Ramos (cell line): ENCODE results near the gene CYB5D1.
"Not testable (repeated sequence)": the region's sequence is repeated elsewhere in the genome, so short reads cannot be mapped to it uniquely, and the experiment has no call there.

ENCODE experiments used
- in situ Hi-C: fragments of 300-500 bp; cut with MboI; formaldehyde crosslinking; loops from one replicate; pipeline ENCODE4 v1.14.3; 2022; ENCODE audit warnings: low sequenced_read_pairs; ENCODE audit not compliant: unreplicated experiment

CYB5D1 gene

GRCh38 chr17:7852919-7853690 lies 4.7 kb upstream of the CYB5D1 start:
- in situ Hi-C loops, result no loop called here

DNA sequence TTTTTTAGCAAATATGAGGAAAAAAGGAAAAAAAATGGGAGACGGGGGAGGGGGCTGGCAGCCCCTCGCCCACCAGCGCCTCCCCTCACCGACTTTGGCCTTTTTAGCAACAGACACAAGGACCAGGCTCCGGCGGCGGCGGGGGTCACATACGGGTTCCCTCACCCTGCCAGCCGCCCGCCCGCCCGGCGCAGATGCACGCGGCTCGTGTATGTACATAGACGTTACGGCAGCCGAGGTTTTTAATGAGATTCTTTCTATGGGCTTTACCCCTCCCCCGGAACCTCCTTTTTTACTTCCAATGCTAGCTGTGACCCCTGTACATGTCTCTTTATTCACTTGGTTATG lies 4.1 kb upstream of the CYB5D1 start:
- in situ Hi-C loops, result no loop called here

DNA sequence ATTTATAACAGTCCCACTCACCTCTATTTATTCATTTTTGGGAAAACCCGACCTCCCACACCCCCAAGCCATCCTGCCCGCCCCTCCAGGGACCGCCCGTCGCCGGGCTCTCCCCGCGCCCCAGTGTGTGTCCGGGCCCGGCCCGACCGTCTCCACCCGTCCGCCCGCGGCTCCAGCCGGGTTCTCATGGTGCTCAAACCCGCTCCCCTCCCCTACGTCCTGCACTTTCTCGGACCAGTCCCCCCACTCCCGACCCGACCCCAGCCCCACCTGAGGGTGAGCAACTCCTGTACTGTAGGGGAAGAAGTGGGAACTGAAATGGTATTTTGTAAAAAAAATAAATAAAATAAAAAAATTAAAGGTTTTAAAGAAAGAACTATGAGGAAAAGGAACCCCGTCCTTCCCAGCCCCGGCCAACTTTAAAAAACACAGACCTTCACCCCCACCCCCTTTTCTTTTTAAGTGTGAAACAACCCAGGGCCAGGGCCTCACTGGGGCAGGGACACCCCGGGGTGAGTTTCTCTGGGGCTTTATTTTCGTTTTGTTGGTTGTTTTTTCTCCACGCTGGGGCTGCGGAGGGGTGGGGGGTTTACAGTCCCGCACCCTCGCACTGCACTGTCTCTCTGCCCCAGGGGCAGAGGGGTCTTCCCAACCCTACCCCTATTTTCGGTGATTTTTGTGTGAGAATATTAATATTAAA lies 3.6 kb upstream of the CYB5D1 start:
- in situ Hi-C loops, result no loop called here

GRCh38 chr17:7854851-7855659 lies 2.7 kb upstream of the CYB5D1 start, which contains the start of gene TMEM88:
TSS of gene TMEM88 (plus strand) at chr17:7855066. CDS start at chr17:7855075, 9 bp downstream.
- in situ Hi-C loops, result no loop called here

GRCh38 chr17:7855660-7856010 lies 2.2 kb upstream of the CYB5D1 start:
- in situ Hi-C loops, result no loop called here

- in situ Hi-C loops, result no loop called here
Observed at GRCh38 chr17:7856011-7856810, 1.6 kb upstream of the CYB5D1 start.

GRCh38 chr17:7856811-7857712 lies 741 bp upstream of the CYB5D1 start, which contains the start of gene NAA38:
TSS of gene NAA38 (minus strand) at chr17:7857559. CDS start at chr17:7857463, 96 bp downstream.
- in situ Hi-C loops, result no loop called here

- in situ Hi-C loops, result no loop called here
Observed at GRCh38 chr17:7858522-7858810, 663 bp downstream of the CYB5D1 start.

GRCh38 chr17:7859028-7859427 lies 1.2 kb downstream of the CYB5D1 start:
- in situ Hi-C loops, result no loop called here

GRCh38 chr17:7862692-7863437 lies 5.1 kb downstream of the CYB5D1 start:
- in situ Hi-C loops, result no loop called here

DNA sequence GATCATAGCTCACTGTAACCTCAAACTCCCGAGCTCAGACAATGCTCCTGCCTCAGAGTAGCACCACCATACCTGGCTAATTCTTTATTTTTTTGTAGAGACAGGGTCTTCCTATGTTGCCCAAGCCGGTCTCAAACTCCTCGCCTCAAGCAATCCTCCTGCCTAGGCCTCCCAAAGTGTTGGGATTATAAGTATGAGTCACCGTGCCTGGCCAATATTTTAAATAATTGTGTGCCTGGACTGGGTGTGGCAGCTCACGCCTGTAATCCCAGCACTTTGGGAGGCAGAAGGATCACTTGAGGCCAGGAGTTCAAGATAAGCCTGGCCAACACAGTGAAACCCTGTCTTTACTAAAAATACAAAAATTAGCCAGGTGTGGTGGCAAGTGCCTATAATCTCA lies 6.6 kb downstream of the CYB5D1 start:
- in situ Hi-C loops, result not testable (repeated sequence)

GRCh38 chr17:7864995-7865650 lies 7.3 kb downstream of the CYB5D1 start:
- in situ Hi-C loops, result no loop called here

DNA sequence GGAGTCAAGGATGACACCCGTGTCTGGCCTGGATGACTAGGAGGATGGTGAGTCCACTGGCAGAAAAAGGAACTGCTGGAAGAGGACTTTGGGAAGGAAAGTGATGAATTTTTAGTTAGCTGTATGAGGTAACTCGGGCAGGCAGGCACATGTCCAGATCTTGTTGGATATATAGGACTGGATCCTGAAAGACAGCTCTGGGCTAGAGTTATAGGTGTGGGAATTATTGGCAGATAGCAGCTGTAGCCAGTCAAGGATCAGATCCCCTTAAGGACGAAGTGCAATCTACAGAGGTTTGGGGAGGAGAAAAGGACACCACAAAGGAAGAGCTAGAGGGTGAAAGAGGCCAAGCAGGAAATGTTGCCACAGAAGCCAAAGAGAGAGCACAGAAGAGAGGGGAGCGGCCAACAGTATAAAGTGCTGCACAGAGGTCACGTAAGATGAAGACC lies 10.1 kb downstream of the CYB5D1 start:
- in situ Hi-C loops, result no loop called here

- in situ Hi-C loops, result no loop called here
Observed at GRCh38 chr17:7873051-7873450, 15.2 kb downstream of the CYB5D1 start.

DNA sequence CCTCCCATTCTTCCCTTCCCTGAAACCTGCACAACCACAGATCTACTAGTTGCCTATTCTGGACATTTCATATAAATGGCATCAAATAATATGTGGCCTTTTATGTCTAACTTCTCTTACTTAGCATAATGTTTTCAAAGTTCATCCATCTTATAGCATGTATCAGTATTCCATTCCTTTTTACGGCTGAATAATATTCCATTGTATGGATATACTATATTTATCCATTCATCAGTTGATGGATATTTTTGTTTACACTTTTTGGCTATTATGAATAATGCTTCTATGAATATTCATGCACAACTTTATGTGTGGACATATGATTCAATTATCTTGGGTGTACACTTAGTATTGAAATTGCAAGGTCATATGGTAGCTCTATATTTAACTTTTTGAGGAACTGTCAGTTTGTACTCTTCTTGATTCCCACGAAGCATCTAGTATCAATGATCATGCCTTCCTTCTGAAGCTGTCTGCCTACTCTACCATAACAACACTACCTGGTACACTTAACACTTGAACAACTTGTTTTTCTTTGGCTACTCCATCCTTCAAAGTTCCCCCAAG lies 18.1 kb downstream of the CYB5D1 start:
- in situ Hi-C loops, result no loop called here

GRCh38 chr17:7878234-7878633 lies 20.4 kb downstream of the CYB5D1 start:
- in situ Hi-C loops, result no loop called here

GRCh38 chr17:7880076-7880868 lies 22.5 kb downstream of the CYB5D1 start:
- in situ Hi-C loops, result no loop called here
